GM23338 (cell line): Measurements from ENCODE around the gene AP1AR.

Experiments used
- CREB1 ChIP-seq: fragments of 250-450 bp; sonication (Bioruptor Pico); IDR thresholded peaks from 2 replicates; pipeline ENCODE4 v1.5.0; 2020; ENCODE audit warnings: low read depth, mild to moderate bottlenecking, moderate library complexity
- EZH2 ChIP-seq: fragments of 200-600 bp; sonication (generic); IDR thresholded peaks from one replicate; pipeline ENCODE4 v1.8.0; 2017; ENCODE audit warnings: antibody characterized with exemption, mild to moderate bottlenecking, low read depth; ENCODE audit not compliant: unreplicated experiment
- EZH2phosphoT487 ChIP-seq: fragments of 200-600 bp; sonication (generic); IDR thresholded peaks from one replicate; pipeline ENCODE4 v1.8.1; 2018; ENCODE audit warnings: antibody characterized with exemption; ENCODE audit not compliant: unreplicated experiment
- JUNB ChIP-seq: IDR thresholded peaks from one replicate; pipeline ENCODE4 v1.6.1; 2016; ENCODE audit warnings: antibody characterized with exemption; ENCODE audit not compliant: unreplicated experiment
- POLR2AphosphoS5 ChIP-seq: IDR thresholded peaks from 2 replicates; pipeline ENCODE4 v1.6.1; 2016; ENCODE audit warnings: antibody characterized with exemption, low read depth
- REST ChIP-seq: IDR thresholded peaks from one replicate; pipeline ENCODE4 v1.6.1; 2018; ENCODE audit warnings: antibody characterized with exemption; ENCODE audit not compliant: unreplicated experiment
- STAT1 ChIP-seq: IDR thresholded peaks from one replicate; pipeline ENCODE4 v1.6.1; 2016; ENCODE audit warnings: antibody characterized with exemption; ENCODE audit not compliant: unreplicated experiment
- ZNF331 ChIP-seq: fragments of 250-450 bp; sonication (Bioruptor Pico); IDR thresholded peaks from 2 replicates; pipeline ENCODE4 v1.5.0; 2020; ENCODE audit warnings: low read depth, mild to moderate bottlenecking, moderate library complexity
- TF ChIP-seq, protein P1 (sequence below), 2 experiments: fragments of 200-600 bp in 1 of 2; sonication (generic) in 1 of 2; conservative IDR thresholded peaks; 2 replicates each; pipeline versions ENCODE4 v1.5.1 to v1.6.1; 2016 to 2017; ENCODE audit warnings: antibody characterized with exemption in 2 of 2, low read depth in 2 of 2, mild to moderate bottlenecking in 2 of 2, moderate library complexity in 1 of 2
- TF ChIP-seq, protein P2 (sequence below): IDR thresholded peaks from 2 replicates; pipeline ENCODE4 v1.6.1; 2016; ENCODE audit warnings: antibody characterized with exemption

DNA sequence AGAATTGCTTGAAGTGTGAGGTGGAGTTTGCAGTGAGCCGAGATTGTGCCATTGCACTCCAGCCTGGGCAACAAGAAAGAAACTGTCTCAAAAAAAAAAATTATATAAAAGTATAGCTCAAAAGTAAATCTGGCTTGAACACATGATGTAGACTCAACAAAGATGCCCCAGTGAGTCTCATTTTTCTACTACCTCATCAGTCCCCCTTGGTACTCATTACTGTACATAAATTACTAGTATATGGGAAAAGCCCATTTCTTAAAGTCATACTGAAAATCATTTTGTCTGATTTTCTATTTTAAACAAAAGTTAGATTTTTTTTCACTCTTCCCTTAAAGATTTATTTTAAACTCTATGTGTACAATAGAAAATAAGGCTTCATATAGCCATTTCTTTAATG, 47.1 kb upstream of the AP1AR start:
- TF ChIP-seq EZH2 = no peak
- TF ChIP-seq, protein P1, sequence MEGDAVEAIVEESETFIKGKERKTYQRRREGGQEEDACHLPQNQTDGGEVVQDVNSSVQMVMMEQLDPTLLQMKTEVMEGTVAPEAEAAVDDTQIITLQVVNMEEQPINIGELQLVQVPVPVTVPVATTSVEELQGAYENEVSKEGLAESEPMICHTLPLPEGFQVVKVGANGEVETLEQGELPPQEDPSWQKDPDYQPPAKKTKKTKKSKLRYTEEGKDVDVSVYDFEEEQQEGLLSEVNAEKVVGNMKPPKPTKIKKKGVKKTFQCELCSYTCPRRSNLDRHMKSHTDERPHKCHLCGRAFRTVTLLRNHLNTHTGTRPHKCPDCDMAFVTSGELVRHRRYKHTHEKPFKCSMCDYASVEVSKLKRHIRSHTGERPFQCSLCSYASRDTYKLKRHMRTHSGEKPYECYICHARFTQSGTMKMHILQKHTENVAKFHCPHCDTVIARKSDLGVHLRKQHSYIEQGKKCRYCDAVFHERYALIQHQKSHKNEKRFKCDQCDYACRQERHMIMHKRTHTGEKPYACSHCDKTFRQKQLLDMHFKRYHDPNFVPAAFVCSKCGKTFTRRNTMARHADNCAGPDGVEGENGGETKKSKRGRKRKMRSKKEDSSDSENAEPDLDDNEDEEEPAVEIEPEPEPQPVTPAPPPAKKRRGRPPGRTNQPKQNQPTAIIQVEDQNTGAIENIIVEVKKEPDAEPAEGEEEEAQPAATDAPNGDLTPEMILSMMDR (conservative IDR thresholded peaks at IDR 0.05; ENCODE audit: low read depth in 2 of 2) = no peak
- no peak for TF ChIP-seq ZNF331 (CRISPR knock-in tag)
- TF ChIP-seq, protein P2, sequence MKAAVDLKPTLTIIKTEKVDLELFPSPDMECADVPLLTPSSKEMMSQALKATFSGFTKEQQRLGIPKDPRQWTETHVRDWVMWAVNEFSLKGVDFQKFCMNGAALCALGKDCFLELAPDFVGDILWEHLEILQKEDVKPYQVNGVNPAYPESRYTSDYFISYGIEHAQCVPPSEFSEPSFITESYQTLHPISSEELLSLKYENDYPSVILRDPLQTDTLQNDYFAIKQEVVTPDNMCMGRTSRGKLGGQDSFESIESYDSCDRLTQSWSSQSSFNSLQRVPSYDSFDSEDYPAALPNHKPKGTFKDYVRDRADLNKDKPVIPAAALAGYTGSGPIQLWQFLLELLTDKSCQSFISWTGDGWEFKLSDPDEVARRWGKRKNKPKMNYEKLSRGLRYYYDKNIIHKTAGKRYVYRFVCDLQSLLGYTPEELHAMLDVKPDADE = no peak
- TF ChIP-seq JUNB = no peak
- no peak for TF ChIP-seq EZH2phosphoT487
- no peak for TF ChIP-seq STAT1
- no peak for TF ChIP-seq REST
- no peak for TF ChIP-seq POLR2AphosphoS5
- no peak for TF ChIP-seq CREB1
